GM18951 (cell line): ENCODE measurements around the gene C19orf33.
"Not testable (repeated sequence)": the region's sequence is repeated elsewhere in the genome, so short reads cannot be mapped to it uniquely, and the experiment has no call there.

Experiments
- POLR2A ChIP-seq: IDR thresholded peaks from 4 replicates; pipeline ENCODE4 v1.6.1; 2011; ENCODE audit warnings: mild to moderate bottlenecking; ENCODE audit not compliant: insufficient read length, insufficient read depth; ENCODE audit errors: extremely low read depth
- in situ Hi-C: fragments of 300-500 bp; cut with MboI; formaldehyde crosslinking; loops from one replicate; pipeline ENCODE4 v1.12.0; 2022; ENCODE audit warnings: low sequenced_read_pairs, mixed read lengths, inconsistent platforms; ENCODE audit not compliant: unreplicated experiment

The C19orf33 gene

GRCh38 chr19:38303517-38304351 is at the start of gene C19orf33:
C19orf33 (plus strand) TSS chr19:38304251; CDS start chr19:38304262, 11 bp downstream.
- in situ Hi-C loops: no loop called here
- TF ChIP-seq POLR2A: no peak

DNA sequence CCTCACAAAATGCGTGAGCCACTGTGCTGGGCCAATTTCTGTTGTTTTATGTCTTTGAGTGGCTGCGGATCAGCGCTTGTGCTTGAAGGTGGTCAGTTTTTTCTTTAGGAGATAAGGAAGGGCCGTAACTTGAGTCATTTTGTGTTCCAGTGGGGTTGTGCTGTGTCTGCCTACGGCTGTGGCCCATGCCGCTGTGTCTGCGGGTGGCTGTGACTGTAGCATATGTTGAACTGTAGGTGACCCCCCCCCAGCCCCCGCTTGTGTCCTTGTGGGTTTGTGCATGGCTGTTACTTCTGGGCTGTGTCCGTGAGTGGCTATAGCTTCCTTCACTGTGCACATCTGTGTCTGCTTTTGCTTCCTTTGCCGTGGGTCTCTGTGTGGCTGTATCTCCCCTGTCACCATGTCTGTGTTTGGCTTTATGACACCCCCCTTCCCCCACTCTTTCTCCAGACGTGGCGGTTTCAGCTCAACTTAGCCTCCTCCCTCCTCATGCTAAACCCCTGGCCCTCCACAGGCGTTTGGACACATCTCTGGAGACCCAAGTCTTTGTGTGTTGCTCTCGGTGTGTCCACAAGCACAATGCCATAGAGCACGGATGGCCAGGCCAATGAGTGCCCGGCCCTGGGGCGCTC is 48.6 kb upstream of the C19orf33 start:
- in situ Hi-C loops: no loop called here

GRCh38 chr19:38261942-38262341 is 42.1 kb upstream of the C19orf33 start:
- in situ Hi-C loops: not testable (repeated sequence)

More for the DNA sequence above, 48.6 kb upstream of the C19orf33 start:
- TF ChIP-seq POLR2A: no peak

- in situ Hi-C loops: no loop called here
- no peak for TF ChIP-seq POLR2A
Measured at GRCh38 chr19:38262585-38263268, 41.3 kb upstream of the C19orf33 start.

- in situ Hi-C loops: no loop called here
- no peak for TF ChIP-seq POLR2A
Measured at GRCh38 chr19:38263689-38264485, 40.2 kb upstream of the C19orf33 start.

GRCh38 chr19:38264486-38265212 is 39.4 kb upstream of the C19orf33 start, which contains the start of gene SPINT2:
SPINT2 (plus strand) TSS chr19:38264573; CDS start chr19:38264893, 320 bp downstream.
- in situ Hi-C loops: no loop called here
- TF ChIP-seq POLR2A: no peak

- in situ Hi-C loops: no loop called here
Measured at GRCh38 chr19:38265213-38265861, 38.7 kb upstream of the C19orf33 start.

DNA sequence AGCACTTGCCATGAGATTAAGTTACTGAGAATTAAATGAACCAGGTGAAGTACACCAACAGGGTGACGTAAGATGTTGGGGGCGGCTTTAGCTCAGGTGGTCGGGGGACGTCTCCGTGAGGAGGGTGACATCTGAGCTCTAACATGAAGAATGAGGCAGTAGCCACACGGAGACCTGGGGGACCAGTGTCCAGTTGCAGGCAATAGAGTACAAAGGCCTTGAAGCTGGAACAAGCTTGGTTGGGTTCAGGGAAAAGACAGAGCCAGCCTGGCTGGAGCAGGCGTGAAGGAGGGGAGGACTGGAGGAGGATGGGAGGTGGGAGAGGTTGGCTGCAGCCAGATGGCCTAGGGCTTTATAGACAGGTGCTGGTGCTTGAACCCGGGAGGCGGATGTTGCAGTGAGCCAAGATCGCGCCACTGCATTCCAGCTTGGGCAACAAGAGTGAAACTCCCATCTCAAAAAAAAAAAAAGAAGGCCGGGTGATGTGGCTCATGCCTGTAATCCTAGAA is 38.1 kb upstream of the C19orf33 start:
- in situ Hi-C loops: no loop called here
- no peak for TF ChIP-seq POLR2A

More at GRCh38 chr19:38265213-38265861, 38.7 kb upstream of the C19orf33 start:
- no peak for TF ChIP-seq POLR2A

- in situ Hi-C loops: no loop called here
- no peak for TF ChIP-seq POLR2A
Measured at GRCh38 chr19:38266981-38267597, 37.0 kb upstream of the C19orf33 start.

DNA sequence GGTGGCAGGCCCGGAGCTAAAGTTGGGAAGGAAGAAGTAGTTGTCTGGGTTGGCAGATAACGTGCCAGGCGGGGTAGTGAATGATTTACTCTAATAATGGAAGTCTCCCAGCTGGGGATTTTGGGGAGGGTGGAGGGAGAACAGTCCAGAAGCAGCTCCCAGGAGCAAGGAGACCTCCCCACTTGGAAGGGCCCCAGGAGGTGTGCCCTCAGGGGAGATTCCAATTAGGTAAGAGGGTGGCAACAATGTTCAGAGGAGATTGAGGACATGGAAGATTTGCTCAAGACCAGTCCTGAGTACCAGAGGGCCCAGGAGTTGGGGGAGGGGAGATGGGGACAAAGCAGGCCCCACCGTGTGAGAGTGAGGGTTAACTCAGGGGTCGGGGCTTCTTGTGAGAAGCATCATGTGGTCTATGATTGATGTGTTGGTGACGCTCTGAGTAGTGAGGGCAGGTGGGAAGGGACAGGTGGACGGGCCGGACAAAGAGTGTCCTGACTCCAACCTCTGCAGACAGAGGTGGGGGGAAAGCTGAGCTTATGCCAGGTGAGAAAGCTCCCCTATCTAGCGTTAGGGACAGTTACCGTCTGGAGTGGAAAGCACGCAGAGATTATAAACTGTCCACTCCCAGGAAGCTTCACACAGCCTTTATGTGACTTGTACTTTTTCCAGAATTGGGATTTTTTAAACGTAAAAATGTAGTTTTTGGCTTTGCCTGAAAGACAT is 36.1 kb upstream of the C19orf33 start:
- TF ChIP-seq POLR2A: no peak
- in situ Hi-C loops: no loop called here

DNA sequence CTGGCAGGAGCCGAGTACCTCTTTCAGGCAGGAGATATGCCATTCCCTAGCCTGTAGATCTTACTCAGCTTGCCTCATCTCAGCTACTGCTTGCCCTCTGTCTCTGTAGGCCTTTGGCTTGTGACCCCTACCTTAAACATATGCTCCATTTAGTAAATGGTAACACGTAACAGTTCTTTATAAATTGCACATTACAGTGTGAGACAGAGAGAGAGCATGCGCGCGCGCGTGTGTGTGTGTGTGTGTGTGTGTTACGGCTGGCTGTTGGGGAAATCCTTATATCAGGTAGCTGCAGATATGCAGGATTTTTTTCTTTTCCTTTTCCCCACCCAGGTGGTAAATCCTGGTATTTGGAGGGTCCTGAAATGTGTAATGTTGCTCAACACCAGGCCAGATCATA is 35.5 kb upstream of the C19orf33 start:
- in situ Hi-C loops: no loop called here
- no peak for TF ChIP-seq POLR2A
